Stomach (tissue), 9 donors: ENCODE results near the gene ATP11A. TPM values are rescaled to one million over a fixed set of nuclear protein-coding genes. Genes with fewer than 3 reads are reported as not detected.

Source experiments
- DNase-seq, 2 donors: peaks; one replicate each; pipeline versions ENCODE4 v3.0.0 to v3.0.0-alpha.2; 2013 to 2019
- H3K27ac ChIP-seq, 5 donors: fragments of 200-600 bp in 4 of 5; sonication (generic) in 4 of 5; one replicate each; pipeline ENCODE4 v1.5.1; 2013 to 2019; ENCODE audit warnings: mild to moderate bottlenecking in 1 of 5, moderate library complexity in 1 of 5
- H3K27me3 ChIP-seq, 3 donors: fragments of 200-600 bp; sonication (generic); one replicate each; pipeline ENCODE4 v1.5.1; 2017 to 2019; ENCODE audit warnings: mixed run types in 1 of 3
- H3K36me3 ChIP-seq, 4 donors: fragments of 200-600 bp; sonication (generic); 1 replicate in 3 of 4; 2 replicates in 1 of 4; pipeline ENCODE4 v1.5.1; 2016 to 2019
- H3K4me1 ChIP-seq, 4 donors: fragments of 200-600 bp; sonication (generic); one replicate each; pipeline ENCODE4 v1.5.1; 2016 to 2019
- H3K4me3 ChIP-seq, 4 donors: fragments of 200-600 bp; sonication (generic) in 3 of 4; one replicate each; pipeline ENCODE4 v1.5.1; 2016 to 2019; ENCODE audit warnings: mild to moderate bottlenecking in 1 of 4
- H3K9me3 ChIP-seq, 4 donors: fragments of 200-600 bp; sonication (generic); one replicate each; pipeline ENCODE4 v1.5.1; 2016 to 2019
- CTCF ChIP-seq, 7 experiments: fragments of 450-650 bp in 4 of 7; fragments of 200-600 bp in 3 of 7; sonication (generic) in 3 of 7; IDR thresholded peaks; one replicate each; pipeline ENCODE4 v1.5.1; 2016 to 2019; ENCODE audit warnings: antibody characterized with exemption in 7 of 7, control low read depth in 2 of 7, mild to moderate bottlenecking in 1 of 7
- EP300 ChIP-seq: sonication (generic); formaldehyde crosslinking; IDR thresholded peaks from one replicate; pipeline ENCODE4 v1.6.1; 2017; ENCODE audit warnings: antibody characterized with exemption
- POLR2A ChIP-seq, 4 donors: fragments of 450-650 bp; IDR thresholded peaks; one replicate each; pipeline ENCODE4 v1.6.1; 2016; ENCODE audit warnings: antibody characterized with exemption in 4 of 4, control low read depth in 2 of 4, mild to moderate bottlenecking in 1 of 4, moderate library complexity in 1 of 4
- POLR2AphosphoS5 ChIP-seq, 3 donors: sonication (generic); formaldehyde crosslinking; IDR thresholded peaks; one replicate each; pipeline ENCODE4 v1.6.1; 2016; ENCODE audit warnings: antibody characterized with exemption in 3 of 3
- WGBS, 5 donors: extraction: QIAGEN DNeasy Blood & Tissue Kit in 3 of 5; methylation state at CpG; one replicate each; pipeline versions ENCODE4 v1.1.5 to v1.1.7; 2013 to 2018; 5-methylcytosine and 5-hydroxymethylcytosine counted together
- intact Hi-C: fragments of 100-400 bp; cut with DNase I; formaldehyde crosslinking; loops from one replicate; pipeline ENCODE4 v1.15.1; 2023; ENCODE audit warnings: low total_unique reads
- polyA plus RNA-seq, 3 donors: library from polyadenylated mRNA; stranded (reverse); fragments of 200-250 nt; gene quantifications; one replicate each; pipeline ENCODE4 v1.2.3, GENCODE V29; 2013
- total RNA-seq, 5 donors: library from RNA; depleted of rRNA; stranded (reverse); fragments of >200 nt; gene quantifications; one replicate each; pipeline versions ENCODE4 v1.1.0 to v1.2.3, GENCODE V29; 2014 to 2016
- donor health status: healthy with polysubstance abuse.
- donor health status: Bipolar disorder and iron deficiency.
- donor health status: healthy.

Gene ATP11A
- total and polyA plus RNA-seq, 8 donors: 1.1 to 70.9 (median 12.3) TPM

GRCh38 chr13:112648966-112649690 is 40.7 kb upstream of the ATP11A start:
- H3K9me3 ChIP-seq: no peaks in the 10 kb centered on the region
- no peaks in the 10 kb centered on the region for H3K36me3 ChIP-seq
- TF ChIP-seq POLR2AphosphoS5 (IDR thresholded peaks at IDR 0.05) (no peak), CTCF (IDR thresholded peaks at IDR 0.05) (no peak), POLR2A (IDR thresholded peaks at IDR 0.05) (no peak)
- WGBS, 5 donors: 93 to 95% (median 94%) methylated on average over 30 to 31 of the region's 31 CpGs
- intact Hi-C loops: no loop called here
- H3K4me1 ChIP-seq: peaks cover 0 to 11% (median 0%) of the 10 kb centered on the region in 4 donors
- no peak overlapping the region for H3K27ac ChIP-seq
- H3K4me3 ChIP-seq: no peak overlapping the region
- H3K27me3 ChIP-seq: no peaks in the 10 kb centered on the region
- DNase-seq: peak in 1 of 2 donors; percentile 20

- intact Hi-C loops: no loop called here
- no peak for TF ChIP-seq POLR2A (IDR thresholded peaks at IDR 0.05)
- no peak for TF ChIP-seq POLR2AphosphoS5 (IDR thresholded peaks at IDR 0.05)
- TF ChIP-seq CTCF (IDR thresholded peaks at IDR 0.05): no peak
- no peak for TF ChIP-seq EP300
- H3K27ac ChIP-seq: no peak overlapping the region
- H3K4me1 ChIP-seq: peaks cover 0 to 11% (median 0%) of the 10 kb centered on the region in 4 donors
- no peaks in the 10 kb centered on the region for H3K9me3 ChIP-seq
- 28 to 44% (median 37%) methylated on average over 5 of the region's 5 CpGs for WGBS, 5 donors
- no peak for DNase-seq
- no peaks in the 10 kb centered on the region for H3K36me3 ChIP-seq
- H3K27me3 ChIP-seq: no peaks in the 10 kb centered on the region
- H3K4me3 ChIP-seq: no peak overlapping the region
Measured at GRCh38 chr13:112651311-112651710, 38.5 kb upstream of the ATP11A start.

GRCh38 chr13:112651750-112652511 is 37.9 kb upstream of the ATP11A start:
- peak overlapping the region in 1 of 5 donors; percentile 50 for H3K27ac ChIP-seq

More at GRCh38 chr13:112651750-112652511, 37.9 kb upstream of the ATP11A start:
- TF ChIP-seq EP300: no peak
- no peak for TF ChIP-seq CTCF (IDR thresholded peaks at IDR 0.05)
- no peak for TF ChIP-seq POLR2AphosphoS5 (IDR thresholded peaks at IDR 0.05)
- no peak for TF ChIP-seq POLR2A (IDR thresholded peaks at IDR 0.05)
- peaks cover 0 to 11% (median 0%) of the 10 kb centered on the region in 4 donors for H3K4me1 ChIP-seq
- peak in 1 of 2 donors; percentile 56 for DNase-seq
- intact Hi-C loops: no loop called here
- no peaks in the 10 kb centered on the region for H3K36me3 ChIP-seq
- H3K4me3 ChIP-seq: no peak overlapping the region
- no peaks in the 10 kb centered on the region for H3K27me3 ChIP-seq
- no peaks in the 10 kb centered on the region for H3K9me3 ChIP-seq
- 68 to 76% (median 73%) methylated on average over 7 of the region's 7 CpGs for WGBS, 5 donors
